Measurements from ENCODE around the gene FEM1B. TPM values are rescaled to one million over a fixed set of nuclear protein-coding genes. Genes with fewer than 3 reads are reported as not detected.

The FEM1B gene
- total RNA-seq, 2 donors from 2014 or later = 46.0 to 50.0 TPM

GRCh38 chr15:68330901-68331300 lies 53.4 kb downstream of the FEM1B start:
- H3K36me3 ChIP-seq = no peaks in the 10 kb centered on the region
- no peaks in the 10 kb centered on the region for H3K27me3 ChIP-seq (replicated peaks; ENCODE audit: insufficient read depth)
- H3K9me3 ChIP-seq = no peaks in the 10 kb centered on the region
- DNase-seq (ENCODE audit: low spot score) = no peak
- H3K4me1 ChIP-seq (replicated peaks) = peaks cover 6% of the 10 kb centered on the region
- H3K27ac ChIP-seq = no peak overlapping the region
- TF ChIP-seq POLR2AphosphoS5 (IDR thresholded peaks at IDR 0.05) (no peak), CTCF (IDR thresholded peaks at IDR 0.05) (no peak), POLR2A (IDR thresholded peaks at IDR 0.05) (no peak)
- intact Hi-C loops (cut with DNase I) = no loop called here
- WGBS = 64% methylated on average over 10 of the region's 10 CpGs
- H3K4me3 ChIP-seq = no peak overlapping the region

GRCh38 chr15:68332266-68332665 lies 54.7 kb downstream of the FEM1B start:
- intact Hi-C loops (cut with DNase I) = no loop called here
- 90% methylated on average over 21 of the region's 21 CpGs for WGBS
- Histone ChIP-seq H3K4me1 (replicated peaks) (peaks cover 6% of the 10 kb centered on the region), H3K9me3 (no peaks in the 10 kb centered on the region), H3K27ac (no peak overlapping the region), H3K4me3 (no peak overlapping the region), H3K36me3 (no peaks in the 10 kb centered on the region), H3K27me3 (replicated peaks; ENCODE audit: insufficient read depth) (no peaks in the 10 kb centered on the region)
- TF ChIP-seq CTCF (IDR thresholded peaks at IDR 0.05) (no peak), POLR2A (IDR thresholded peaks at IDR 0.05) (no peak)
- no peak for DNase-seq (ENCODE audit: low spot score)

GRCh38 chr15:68333775-68334470 lies 56.4 kb downstream of the FEM1B start:
- H3K27me3 ChIP-seq (replicated peaks; ENCODE audit: insufficient read depth) = no peaks in the 10 kb centered on the region
- intact Hi-C loops (cut with DNase I) = no loop called here
- WGBS = 76% methylated on average over 8 of the region's 8 CpGs
- H3K4me1 ChIP-seq (replicated peaks) = peaks cover 6% of the 10 kb centered on the region
- DNase-seq (ENCODE audit: low spot score) = no peak
- no peaks in the 10 kb centered on the region for H3K36me3 ChIP-seq
- H3K4me3 ChIP-seq = no peak overlapping the region
- no peak overlapping the region for H3K27ac ChIP-seq
- TF ChIP-seq POLR2AphosphoS5 (IDR thresholded peaks at IDR 0.05) (no peak), CTCF (IDR thresholded peaks at IDR 0.05) (no peak), POLR2A (IDR thresholded peaks at IDR 0.05) (no peak)
- no peaks in the 10 kb centered on the region for H3K9me3 ChIP-seq

GRCh38 chr15:68334661-68335124 lies 57.1 kb downstream of the FEM1B start:
- DNase-seq (ENCODE audit: low spot score) = no peak
- H3K9me3 ChIP-seq = no peaks in the 10 kb centered on the region

More at GRCh38 chr15:68334661-68335124, 57.1 kb downstream of the FEM1B start:
- no peak overlapping the region for H3K4me3 ChIP-seq
- H3K36me3 ChIP-seq = no peaks in the 10 kb centered on the region
- 59% methylated on average over 9 of the region's 9 CpGs for WGBS
- H3K27me3 ChIP-seq (replicated peaks; ENCODE audit: insufficient read depth) = no peaks in the 10 kb centered on the region
- peaks cover 7% of the 10 kb centered on the region for H3K4me1 ChIP-seq (replicated peaks)
- no peak overlapping the region for H3K27ac ChIP-seq
- TF ChIP-seq POLR2A (IDR thresholded peaks at IDR 0.05) = no peak
- no peak for TF ChIP-seq POLR2AphosphoS5 (IDR thresholded peaks at IDR 0.05)
- TF ChIP-seq CTCF (IDR thresholded peaks at IDR 0.05) = no peak
- intact Hi-C loops (cut with DNase I) = no loop called here

Measured in prostate gland (tissue), 2 donors.